H9 (cell line): ENCODE measurements around the gene ACOT11. TPM values are rescaled to one million over a fixed set of nuclear protein-coding genes. Genes with fewer than 3 reads are reported as not detected.

Experiments used
- DNase-seq: peaks from one replicate; pipeline ENCODE4 v3.0.0-alpha.2; 2017
- H2AFZ ChIP-seq: one replicate; pipeline ENCODE4 v1.6.1; 2013; ENCODE audit warnings: mild to moderate bottlenecking, low read length, control low read depth, moderate library complexity
- H2AK5ac ChIP-seq: 2 replicates; pipeline ENCODE4 v1.6.1; 2013; ENCODE audit warnings: low read length, control low read depth, mixed read lengths; ENCODE audit not compliant: insufficient read length
- H2BK120ac ChIP-seq: one replicate; pipeline ENCODE4 v1.6.1; 2013; ENCODE audit warnings: low read depth, mild to moderate bottlenecking, low read length, control low read depth, inconsistent platforms; ENCODE audit not compliant: poor library complexity, severe bottlenecking
- H2BK12ac ChIP-seq: 2 replicates; pipeline ENCODE4 v1.6.1; 2013; ENCODE audit warnings: low read length, control low read depth, mixed read lengths, low read depth; ENCODE audit not compliant: insufficient read length
- H2BK15ac ChIP-seq: 2 replicates; pipeline ENCODE4 v1.6.1; 2013; ENCODE audit warnings: low read depth, low read length, control low read depth
- H2BK20ac ChIP-seq: one replicate; pipeline ENCODE4 v1.6.1; 2013; ENCODE audit warnings: low read depth, mild to moderate bottlenecking, low read length, control low read depth, inconsistent platforms; ENCODE audit not compliant: poor library complexity, severe bottlenecking
- H2BK5ac ChIP-seq: 2 replicates; pipeline ENCODE4 v1.6.1; 2013; ENCODE audit warnings: low read length, control low read depth, mixed read lengths; ENCODE audit not compliant: insufficient read length
- H3K14ac ChIP-seq: 2 replicates; pipeline ENCODE4 v1.6.1; 2013; ENCODE audit warnings: low read length, control low read depth; ENCODE audit not compliant: insufficient read depth
- H3K18ac ChIP-seq: 2 replicates; pipeline ENCODE4 v1.6.1; 2013; ENCODE audit warnings: low read depth, mild to moderate bottlenecking, mixed read lengths, low read length, control low read depth; ENCODE audit not compliant: insufficient read length
- H3K23ac ChIP-seq: 2 replicates; pipeline ENCODE4 v1.6.1; 2013; ENCODE audit warnings: low read length, control low read depth, mixed read lengths, low read depth; ENCODE audit not compliant: insufficient read length
- H3K23me2 ChIP-seq: 2 replicates; pipeline ENCODE4 v1.6.1; 2013; ENCODE audit warnings: low read depth, mild to moderate bottlenecking, mixed read lengths, low read length, control low read depth; ENCODE audit not compliant: insufficient read length, poor library complexity, severe bottlenecking
- H3K27ac ChIP-seq: 2 replicates; pipeline ENCODE4 v1.5.1; 2013; ENCODE audit warnings: low read length, control low read depth, mixed read lengths, low read depth; ENCODE audit not compliant: insufficient read length
- H3K27me3 ChIP-seq: 2 replicates; pipeline ENCODE4 v1.6.1; 2013; ENCODE audit warnings: low read length, control low read depth, inconsistent platforms; ENCODE audit not compliant: insufficient read depth
- H3K4ac ChIP-seq: 2 replicates; pipeline ENCODE4 v1.6.1; 2013; ENCODE audit warnings: low read depth, mild to moderate bottlenecking, control low read depth, inconsistent platforms, low read length, moderate library complexity
- H3K4me1 ChIP-seq: 2 replicates; pipeline ENCODE4 v1.6.1; 2013; ENCODE audit warnings: low read length, control low read depth, inconsistent platforms; ENCODE audit not compliant: insufficient read depth
- H3K4me2 ChIP-seq: 2 replicates; pipeline ENCODE4 v1.6.1; 2013; ENCODE audit warnings: low read length, control low read depth, mixed read lengths; ENCODE audit not compliant: insufficient read length, insufficient read depth
- H3K56ac ChIP-seq: 2 replicates; pipeline ENCODE4 v1.6.1; 2013; ENCODE audit warnings: low read depth, mild to moderate bottlenecking, mixed read lengths, low read length, control low read depth; ENCODE audit not compliant: insufficient read length
- H3K79me1 ChIP-seq: 2 replicates; pipeline ENCODE4 v1.6.1; 2013; ENCODE audit warnings: low read depth, mild to moderate bottlenecking, moderate library complexity, low read length, control low read depth, inconsistent platforms; ENCODE audit not compliant: insufficient read depth, poor library complexity, severe bottlenecking
- H3K79me2 ChIP-seq: 2 replicates; pipeline ENCODE4 v1.6.1; 2013; ENCODE audit warnings: low read length, control low read depth, inconsistent platforms; ENCODE audit not compliant: insufficient read depth
- H3K9ac ChIP-seq: 2 replicates; pipeline ENCODE4 v1.6.1; 2013; ENCODE audit warnings: low read length, control low read depth, mixed read lengths; ENCODE audit not compliant: insufficient read length; ENCODE audit errors: extremely low read depth
- H3K9me3 ChIP-seq: one replicate; pipeline ENCODE4 v1.6.1; 2013; ENCODE audit warnings: low read depth, low read length, inconsistent platforms; ENCODE audit not compliant: control insufficient read depth
- H3T11ph ChIP-seq: one replicate; pipeline ENCODE4 v1.6.1; 2013; ENCODE audit warnings: mild to moderate bottlenecking, low read length, control low read depth, inconsistent platforms
- H4K20me1 ChIP-seq: one replicate; pipeline ENCODE4 v1.6.1; 2013; ENCODE audit not compliant: control insufficient read depth, insufficient read length, insufficient read depth
- H4K5ac ChIP-seq: 2 replicates; pipeline ENCODE4 v1.6.1; 2013; ENCODE audit warnings: low read depth, mild to moderate bottlenecking, mixed read lengths, low read length, control low read depth; ENCODE audit not compliant: insufficient read length
- H4K8ac ChIP-seq: replicated peaks from 2 replicates; pipeline ENCODE4 v1.6.1; 2013; ENCODE audit warnings: low read length, control low read depth, mixed read lengths, low read depth; ENCODE audit not compliant: insufficient read length
- H4K91ac ChIP-seq: 2 replicates; pipeline ENCODE4 v1.6.1; 2013; ENCODE audit warnings: low read depth, mild to moderate bottlenecking, moderate library complexity, mixed read lengths, low read length, control low read depth; ENCODE audit not compliant: insufficient read length
- H3K27ac Mint-ChIP-seq, 3 experiments: 2 replicates in 2 of 3; 3 replicates in 1 of 3; pipeline ENCODE4 v1.8.0; 2020 to 2021; ENCODE audit warnings: mixed read lengths in 3 of 3, mild to moderate bottlenecking in 1 of 3, moderate library complexity in 1 of 3
- H3K27me3 Mint-ChIP-seq: 2 replicates; pipeline ENCODE4 v1.8.0; 2021; ENCODE audit warnings: low read depth, mild to moderate bottlenecking, moderate library complexity, mixed read lengths
- H3K36me3 Mint-ChIP-seq, 3 experiments: 2 replicates in 2 of 3; 3 replicates in 1 of 3; pipeline ENCODE4 v1.8.0; 2020 to 2021; ENCODE audit warnings: low read depth in 3 of 3, mixed read lengths in 3 of 3; ENCODE audit not compliant: insufficient read depth in 1 of 3
- H3K4me1 Mint-ChIP-seq, 2 experiments: 2 replicates each; pipeline ENCODE4 v1.8.0; 2020; ENCODE audit warnings: mixed read lengths in 2 of 2
- H3K4me3 Mint-ChIP-seq, 2 experiments: 2 replicates in 1 of 2; 3 replicates in 1 of 2; pipeline ENCODE4 v1.8.0; 2020 to 2021; ENCODE audit warnings: mild to moderate bottlenecking in 2 of 2, mixed read lengths in 2 of 2, moderate library complexity in 1 of 2
- H3K9me3 Mint-ChIP-seq, 2 experiments: 2 replicates in 1 of 2; 3 replicates in 1 of 2; pipeline ENCODE4 v1.8.0; 2020; ENCODE audit warnings: mild to moderate bottlenecking in 2 of 2, mixed read lengths in 2 of 2, moderate library complexity in 1 of 2
- CTCF ChIP-seq: fragments of 200-600 bp; sonication (generic); conservative IDR thresholded peaks from 3 replicates; pipeline ENCODE4 v1.8.0; 2021; ENCODE audit warnings: antibody characterized with exemption, mild to moderate bottlenecking
- WGBS: extraction: QIAGEN DNeasy Blood & Tissue Kit; methylation state at CpG from one replicate; pipeline ENCODE4 v1.1.7; 2013; ENCODE audit warnings: missing lambda C conversion rate, low lambda C conversion rate, mixed read lengths; ENCODE audit not compliant: insufficient read length; ENCODE audit errors: extremely low coverage; 5-methylcytosine and 5-hydroxymethylcytosine counted together
- total RNA-seq: library from RNA; stranded (reverse); gene quantifications from 2 replicates; pipeline ENCODE4 v1.2.1, GENCODE V29; 2021

Gene ACOT11
- total RNA-seq, 1 experiment from 2014 or later: 4.0 TPM

GRCh38 chr1:54498383-54499096, 49.5 kb upstream of the ACOT11 start:
- Histone ChIP-seq H2BK20ac (no peak overlapping the region), H2BK12ac (no peak overlapping the region), H2AFZ (no peak overlapping the region), H3K18ac (no peak overlapping the region), H4K91ac (no peak overlapping the region), H3K79me2 (no peaks in the 10 kb centered on the region), H4K20me1 (no peaks in the 10 kb centered on the region), H3K4me1 (no peaks in the 10 kb centered on the region), H3K27ac (no peak overlapping the region), H3K4ac (no peak overlapping the region), H2BK120ac (no peak overlapping the region), H3K56ac (no peak overlapping the region), H3K4me2 (peak overlapping the region; percentile 45), H3K14ac (peak overlapping the region; percentile 37; the same call in 1 of the 2 replicates), H3K27me3 (no peaks in the 10 kb centered on the region), H4K5ac (no peak overlapping the region), H2BK15ac (no peak overlapping the region), H2AK5ac (no peak overlapping the region), H3T11ph (no peak overlapping the region), H2BK5ac (no peak overlapping the region), H4K8ac (no peak overlapping the region), H3K23ac (no peak overlapping the region), H3K9me3 (no peaks in the 10 kb centered on the region), H3K9ac (no peak overlapping the region), H3K79me1 (no peaks in the 10 kb centered on the region), H3K23me2 (peaks cover 6% of the 10 kb centered on the region)
- Mint-ChIP-seq H3K4me3 (peak overlapping the region; percentile 55 to 74), H3K27me3 (peaks cover 24% of the 10 kb centered on the region), H3K4me1 (peaks cover 29 to 32% of the 10 kb centered on the region in 2 experiments), H3K27ac (peak overlapping the region in 1 of 3 experiments; percentile 68; a peak in 2 of 7 replicates), H3K9me3 (no peaks in the 10 kb centered on the region), H3K36me3 (no peaks in the 10 kb centered on the region)
- WGBS: no CpG with 5 or more reads among the region's 4 CpGs
- DNase-seq: no peak
- TF ChIP-seq CTCF: no peak
